ENCODE measurements around the gene TIMM22.
"Not testable (repeated sequence)": the region's sequence is repeated elsewhere in the genome, so short reads cannot be mapped to it uniquely, and the experiment has no call there.

TIMM22 gene

GRCh38 chr17:996554-997344 is at the start of gene TIMM22:
Gene TIMM22 (plus strand): TSS chr17:997129. CDS start chr17:997143, 14 bp downstream.
- DNase-seq, result peak; percentile 83 to 100 (median 96)

- no peak for DNase-seq
Measured at GRCh38 chr17:948284-948852, 48.6 kb upstream of the TIMM22 start.

- DNase-seq, result no peak
Measured at GRCh38 chr17:949623-950303, 47.2 kb upstream of the TIMM22 start.

GRCh38 chr17:951325-952132 is 45.4 kb upstream of the TIMM22 start:
- DNase-seq, result no peak

- DNase-seq, result not testable (repeated sequence)
Measured at GRCh38 chr17:952592-952991, 44.3 kb upstream of the TIMM22 start.

- no peak for DNase-seq
Measured at GRCh38 chr17:953767-954166, 43.2 kb upstream of the TIMM22 start.

GRCh38 chr17:954431-955164 is 42.3 kb upstream of the TIMM22 start:
- DNase-seq, result no peak

- DNase-seq, result no peak
Measured at GRCh38 chr17:956905-957304, 40.0 kb upstream of the TIMM22 start.

- no peak for DNase-seq
Measured at GRCh38 chr17:957856-958421, 39.0 kb upstream of the TIMM22 start.

- DNase-seq, result no peak
Measured at GRCh38 chr17:958712-959451, 38.0 kb upstream of the TIMM22 start.

- no peak for DNase-seq
Measured at GRCh38 chr17:962166-962565, 34.8 kb upstream of the TIMM22 start.

GRCh38 chr17:962670-963069 is 34.3 kb upstream of the TIMM22 start:
- no peak for DNase-seq

- no peak for DNase-seq
Measured at GRCh38 chr17:964876-965275, 32.1 kb upstream of the TIMM22 start.

GRCh38 chr17:965311-965989 is 31.5 kb upstream of the TIMM22 start:
- no peak for DNase-seq

GRCh38 chr17:967122-967521 is 29.8 kb upstream of the TIMM22 start:
- DNase-seq, result no peak

GRCh38 chr17:968812-969730 is 27.9 kb upstream of the TIMM22 start:
- DNase-seq, result no peak

GRCh38 chr17:969811-970355 is 27.0 kb upstream of the TIMM22 start:
- no peak for DNase-seq

GRCh38 chr17:970364-970763 is 26.6 kb upstream of the TIMM22 start:
- no peak for DNase-seq

GRCh38 chr17:971861-972260 is 25.1 kb upstream of the TIMM22 start:
- not testable (repeated sequence) for DNase-seq

All from stimulated activated naive CD4-positive, alpha-beta T cell (primary cell).